Kidney epithelial cell (primary cell): ENCODE results near the gene CCND1. TPM values are rescaled to one million over a fixed set of nuclear protein-coding genes. Genes with fewer than 3 reads are reported as not detected.

Source experiments
- DNase-seq: peaks from one replicate; pipeline ENCODE4 v3.0.0-alpha.2; 2010; ENCODE audit warnings: low read depth
- H3K27me3 ChIP-seq: 2 replicates; pipeline ENCODE4 v1.6.0; 2011; ENCODE audit warnings: low read length; ENCODE audit not compliant: control insufficient read depth, insufficient read depth
- H3K36me3 ChIP-seq: 2 replicates; pipeline ENCODE4 v1.5.1; 2011; ENCODE audit warnings: low read length; ENCODE audit not compliant: control insufficient read depth, insufficient read depth
- H3K4me3 ChIP-seq: 2 replicates; pipeline ENCODE4 v1.5.1; 2011; ENCODE audit warnings: low read depth, mild to moderate bottlenecking, control low read depth, low read length
- CTCF ChIP-seq: IDR thresholded peaks from 2 replicates; pipeline ENCODE4 v1.5.1; 2011; ENCODE audit warnings: mild to moderate bottlenecking, moderate library complexity, low read length, control low read depth, inconsistent platforms; ENCODE audit not compliant: insufficient read depth, poor library complexity, severe bottlenecking
- total RNA-seq: library from RNA; depleted of rRNA; stranded (reverse); fragments of >200 nt; gene quantifications from 2 replicates; pipeline ENCODE4 v1.2.3, GENCODE V29; 2015

CCND1 gene
- total RNA-seq, 1 donor from 2014 or later: 378 TPM

GRCh38 chr11:69605737-69606526 is 35.0 kb upstream of the CCND1 start:
- no peak for DNase-seq
- no peak for TF ChIP-seq CTCF
- H3K27me3 ChIP-seq: no peaks in the 10 kb centered on the region
- H3K36me3 ChIP-seq: no peaks in the 10 kb centered on the region
- no peak overlapping the region for H3K4me3 ChIP-seq

GRCh38 chr11:69609351-69609750 is 31.6 kb upstream of the CCND1 start:
- TF ChIP-seq CTCF: no peak
- no peak for DNase-seq
- Histone ChIP-seq H3K4me3 (no peak overlapping the region), H3K36me3 (no peaks in the 10 kb centered on the region), H3K27me3 (no peaks in the 10 kb centered on the region)

- no peak for TF ChIP-seq CTCF
- Histone ChIP-seq H3K27me3 (no peaks in the 10 kb centered on the region), H3K36me3 (no peaks in the 10 kb centered on the region), H3K4me3 (no peak overlapping the region)
- no peak for DNase-seq
Observed at GRCh38 chr11:69611548-69612526, 29.1 kb upstream of the CCND1 start.

- no peak for DNase-seq
- Histone ChIP-seq H3K36me3 (no peaks in the 10 kb centered on the region), H3K4me3 (no peak overlapping the region), H3K27me3 (no peaks in the 10 kb centered on the region)
- TF ChIP-seq CTCF: no peak
Observed at GRCh38 chr11:69613594-69613993, 27.4 kb upstream of the CCND1 start.

- TF ChIP-seq CTCF: no peak
- Histone ChIP-seq H3K27me3 (no peaks in the 10 kb centered on the region), H3K36me3 (no peaks in the 10 kb centered on the region), H3K4me3 (no peak overlapping the region)
- no peak for DNase-seq
Observed at GRCh38 chr11:69614085-69614484, 26.9 kb upstream of the CCND1 start.
